Ishikawa (cell line): ENCODE data around the gene DHRSX.

Experiments used
- CEBPB ChIP-seq: IDR thresholded peaks from 2 replicates; pipeline ENCODE4 v1.6.1; 2012
- TAF1 ChIP-seq: IDR thresholded peaks from 2 replicates; pipeline ENCODE4 v1.6.1; 2012; ENCODE audit warnings: low read depth, mild to moderate bottlenecking

GRCh38 chrX:2373615-2374014 lies 127.2 kb downstream of the DHRSX start:
- no peak for TF ChIP-seq CEBPB
- no peak for TF ChIP-seq TAF1
